ENCODE measurements around the gene KLHL22.
"Not testable (repeated sequence)": the region's sequence is repeated elsewhere in the genome, so short reads cannot be mapped to it uniquely, and the experiment has no call there.

KLHL22 gene

GRCh38 chr22:20413217-20414058 is 82.2 kb downstream of the KLHL22 start:
- no CpG with 5 or more reads among the region's 9 CpGs for WGBS (ENCODE audit: extremely low coverage, insufficient coverage, insufficient read length)

GRCh38 chr22:20412474-20413216 is 83.0 kb downstream of the KLHL22 start:
- Histone ChIP-seq H3K4me3 (ENCODE audit: low read depth, low read length) (no peak overlapping the region), H2AK5ac (ENCODE audit: low read length) (no peak overlapping the region), H3K27me3 (ENCODE audit: insufficient read depth, low read length) (no peaks in the 10 kb centered on the region), H3K36me3 (ENCODE audit: control insufficient read depth in 1 of 2, insufficient read depth in 2 of 2, low read length in 2 of 2) (peaks cover 4 to 5% of the 10 kb centered on the region in 2 experiments), H3K79me2 (ENCODE audit: control insufficient read depth, insufficient read depth, low read length, poor library complexity) (no peaks in the 10 kb centered on the region), H3K9me3 (ENCODE audit: insufficient read depth, low read depth, low read length) (no peaks in the 10 kb centered on the region), H3K14ac (ENCODE audit: low read length) (no peak overlapping the region), H4K12ac (ENCODE audit: low read depth, low read length) (no peak overlapping the region), H3K4ac (ENCODE audit: low read depth, low read length) (no peak overlapping the region), H2BK12ac (ENCODE audit: low read length) (no peak overlapping the region), H4K91ac (ENCODE audit: low read depth, low read length) (no peak overlapping the region), H2BK120ac (ENCODE audit: insufficient read depth, low read length, poor library complexity) (no peak overlapping the region), H3K4me1 (ENCODE audit: control insufficient read depth in 1 of 2, insufficient read depth in 2 of 2, low read length in 2 of 2) (no peaks in the 10 kb centered on the region), H3K79me1 (ENCODE audit: low read length) (no peaks in the 10 kb centered on the region), H3K18ac (ENCODE audit: low read length) (no peak overlapping the region), H2BK5ac (ENCODE audit: low read depth, low read length, poor library complexity) (no peak overlapping the region), H2AFZ (ENCODE audit: insufficient read depth, low read length, poor library complexity) (no peak overlapping the region), H3K9ac (ENCODE audit: low read length) (no peak overlapping the region), H3K4me2 (ENCODE audit: low read length) (no peak overlapping the region), H3K27ac (ENCODE audit: low read depth, low read length) (no peak overlapping the region), H4K8ac (ENCODE audit: low read depth, low read length) (no peak overlapping the region), H3K23ac (ENCODE audit: low read length) (no peak overlapping the region)
- WGBS (ENCODE audit: extremely low coverage, insufficient coverage, insufficient read length): no CpG with 5 or more reads among the region's 10 CpGs
- DNase-seq: no peak

More at GRCh38 chr22:20413217-20414058, 82.2 kb downstream of the KLHL22 start:
- H4K12ac ChIP-seq (ENCODE audit: low read depth, low read length): no peak overlapping the region
- H3K79me2 ChIP-seq (ENCODE audit: control insufficient read depth, insufficient read depth, low read length, poor library complexity): peaks cover 2% of the 10 kb centered on the region
- no peak overlapping the region for H4K8ac ChIP-seq (ENCODE audit: low read depth, low read length)
- H3K9ac ChIP-seq (ENCODE audit: low read length): no peak overlapping the region
- H3K4me1 ChIP-seq (ENCODE audit: control insufficient read depth in 1 of 2, insufficient read depth in 2 of 2, low read length in 2 of 2): peaks cover 0 to 2% of the 10 kb centered on the region in 2 experiments
- no peak for DNase-seq
- no peak overlapping the region for H3K14ac ChIP-seq (ENCODE audit: low read length)
- peaks cover 2% of the 10 kb centered on the region for H3K79me1 ChIP-seq (ENCODE audit: low read length)
- no peaks in the 10 kb centered on the region for H3K9me3 ChIP-seq (ENCODE audit: insufficient read depth, low read depth, low read length)
- H2BK12ac ChIP-seq (ENCODE audit: low read length): no peak overlapping the region
- no peak overlapping the region for H3K4ac ChIP-seq (ENCODE audit: low read depth, low read length)
- no peak overlapping the region for H3K27ac ChIP-seq (ENCODE audit: low read depth, low read length)
- H2AFZ ChIP-seq (ENCODE audit: insufficient read depth, low read length, poor library complexity): no peak overlapping the region
- H3K4me3 ChIP-seq (ENCODE audit: low read depth, low read length): no peak overlapping the region
- H3K4me2 ChIP-seq (ENCODE audit: low read length): no peak overlapping the region
- no peak overlapping the region for H2BK120ac ChIP-seq (ENCODE audit: insufficient read depth, low read length, poor library complexity)
- peaks cover 0 to 3% of the 10 kb centered on the region in 2 experiments for H3K36me3 ChIP-seq (ENCODE audit: control insufficient read depth in 1 of 2, insufficient read depth in 2 of 2, low read length in 2 of 2)
- H3K27me3 ChIP-seq (ENCODE audit: insufficient read depth, low read length): no peaks in the 10 kb centered on the region
- no peak overlapping the region for H3K18ac ChIP-seq (ENCODE audit: low read length)
- no peak overlapping the region for H2BK5ac ChIP-seq (ENCODE audit: low read depth, low read length, poor library complexity)
- H3K23ac ChIP-seq (ENCODE audit: low read length): no peak overlapping the region
- H4K91ac ChIP-seq (ENCODE audit: low read depth, low read length): no peak overlapping the region
- H2AK5ac ChIP-seq (ENCODE audit: low read length): no peak overlapping the region

GRCh38 chr22:20409385-20409784 is 86.2 kb downstream of the KLHL22 start:
- H2BK120ac ChIP-seq (ENCODE audit: insufficient read depth, low read length, poor library complexity); H3K27ac ChIP-seq (ENCODE audit: low read depth, low read length); H4K12ac ChIP-seq (ENCODE audit: low read depth, low read length); H4K8ac ChIP-seq (ENCODE audit: low read depth, low read length); H3K4me1 ChIP-seq (ENCODE audit: control insufficient read depth in 1 of 2, insufficient read depth in 2 of 2, low read length in 2 of 2); H3K79me2 ChIP-seq (ENCODE audit: control insufficient read depth, insufficient read depth, low read length, poor library complexity); H4K91ac ChIP-seq (ENCODE audit: low read depth, low read length); H3K4me3 ChIP-seq (ENCODE audit: low read depth, low read length); H2BK5ac ChIP-seq (ENCODE audit: low read depth, low read length, poor library complexity); H3K27me3 ChIP-seq (ENCODE audit: insufficient read depth, low read length); H3K14ac ChIP-seq (ENCODE audit: low read length); DNase-seq; H2AK5ac ChIP-seq (ENCODE audit: low read length); H3K4ac ChIP-seq (ENCODE audit: low read depth, low read length); H3K79me1 ChIP-seq (ENCODE audit: low read length); H3K23ac ChIP-seq (ENCODE audit: low read length); H3K18ac ChIP-seq (ENCODE audit: low read length); H3K9me3 ChIP-seq (ENCODE audit: insufficient read depth, low read depth, low read length); H2AFZ ChIP-seq (ENCODE audit: insufficient read depth, low read length, poor library complexity); H3K9ac ChIP-seq (ENCODE audit: low read length); H2BK12ac ChIP-seq (ENCODE audit: low read length); H3K4me2 ChIP-seq (ENCODE audit: low read length): not testable (repeated sequence)
- peaks cover 29 to 34% of the 10 kb centered on the region in 2 experiments for H3K36me3 ChIP-seq (ENCODE audit: control insufficient read depth in 1 of 2, insufficient read depth in 2 of 2, low read length in 2 of 2)
- WGBS (ENCODE audit: extremely low coverage, insufficient coverage, insufficient read length): no CpG with 5 or more reads among the region's 3 CpGs

- Histone ChIP-seq H2BK5ac (ENCODE audit: low read depth, low read length, poor library complexity) (no peak overlapping the region), H3K14ac (ENCODE audit: low read length) (no peak overlapping the region), H3K23ac (ENCODE audit: low read length) (no peak overlapping the region), H3K27me3 (ENCODE audit: insufficient read depth, low read length) (no peaks in the 10 kb centered on the region), H2AFZ (ENCODE audit: insufficient read depth, low read length, poor library complexity) (no peak overlapping the region), H4K12ac (ENCODE audit: low read depth, low read length) (no peak overlapping the region), H3K18ac (ENCODE audit: low read length) (no peak overlapping the region), H3K36me3 (ENCODE audit: control insufficient read depth in 1 of 2, insufficient read depth in 2 of 2, low read length in 2 of 2) (peaks cover 29 to 37% of the 10 kb centered on the region in 2 experiments), H3K4ac (ENCODE audit: low read depth, low read length) (no peak overlapping the region), H2BK12ac (ENCODE audit: low read length) (no peak overlapping the region), H3K27ac (ENCODE audit: low read depth, low read length) (no peak overlapping the region), H4K91ac (ENCODE audit: low read depth, low read length) (no peak overlapping the region), H3K79me2 (ENCODE audit: control insufficient read depth, insufficient read depth, low read length, poor library complexity) (no peaks in the 10 kb centered on the region), H4K8ac (ENCODE audit: low read depth, low read length) (no peak overlapping the region), H3K4me1 (ENCODE audit: control insufficient read depth in 1 of 2, insufficient read depth in 2 of 2, low read length in 2 of 2) (no peaks in the 10 kb centered on the region), H2BK120ac (ENCODE audit: insufficient read depth, low read length, poor library complexity) (no peak overlapping the region), H3K4me3 (ENCODE audit: low read depth, low read length) (no peak overlapping the region), H3K79me1 (ENCODE audit: low read length) (no peaks in the 10 kb centered on the region), H2AK5ac (ENCODE audit: low read length) (no peak overlapping the region), H3K9ac (ENCODE audit: low read length) (no peak overlapping the region), H3K4me2 (ENCODE audit: low read length) (no peak overlapping the region), H3K9me3 (ENCODE audit: insufficient read depth, low read depth, low read length) (peaks cover under 1% of the 10 kb centered on the region)
- WGBS (ENCODE audit: extremely low coverage, insufficient coverage, insufficient read length): no CpG with 5 or more reads among the region's 4 CpGs
- DNase-seq: no peak
Observed at GRCh38 chr22:20408891-20409290, 86.7 kb downstream of the KLHL22 start.

All from trophoblast cell (in vitro differentiated cells and primary cell).